Measurements from ENCODE around the gene DPEP1.

- no peak for TF ChIP-seq CTCF (IDR thresholded peaks at IDR 0.05)
- TF ChIP-seq POLR2A (IDR thresholded peaks at IDR 0.05) = no peak
Measured at GRCh38 chr16:89660146-89660545, 46.7 kb downstream of the DPEP1 start.
